HG02981 (cell line): ENCODE measurements around the gene PHKB.

Source experiments
- ATAC-seq: cut with Tn5 transposase; IDR thresholded peaks from one replicate; pipeline ENCODE4 v1.9.1; 2021; ENCODE audit warnings: mild to moderate bottlenecking, moderate library complexity; ENCODE audit not compliant: unreplicated experiment

Gene PHKB

DNA sequence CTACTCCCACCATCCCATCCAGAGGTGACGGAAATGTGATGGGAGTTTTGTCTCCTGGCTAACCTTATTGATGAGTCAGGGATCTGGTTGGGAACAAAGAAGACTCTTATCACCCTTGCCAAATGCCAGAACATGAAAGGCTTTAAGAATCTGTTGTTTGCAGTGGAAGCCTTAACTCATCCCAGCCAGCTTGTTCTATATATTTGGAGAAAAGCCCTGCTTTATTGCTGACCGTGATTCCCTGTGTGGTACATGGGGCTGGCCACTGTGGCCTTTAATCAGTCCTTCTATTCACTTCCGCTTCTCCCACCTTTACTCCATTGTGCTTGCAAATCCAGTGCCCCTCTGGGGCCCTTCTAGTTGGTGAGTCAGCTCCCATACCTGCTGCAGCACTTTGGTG is 156.6 kb downstream of the PHKB start:
- no peak for ATAC-seq

GRCh38 chr16:47622451-47623176 is 161.5 kb downstream of the PHKB start:
- no peak for ATAC-seq

DNA sequence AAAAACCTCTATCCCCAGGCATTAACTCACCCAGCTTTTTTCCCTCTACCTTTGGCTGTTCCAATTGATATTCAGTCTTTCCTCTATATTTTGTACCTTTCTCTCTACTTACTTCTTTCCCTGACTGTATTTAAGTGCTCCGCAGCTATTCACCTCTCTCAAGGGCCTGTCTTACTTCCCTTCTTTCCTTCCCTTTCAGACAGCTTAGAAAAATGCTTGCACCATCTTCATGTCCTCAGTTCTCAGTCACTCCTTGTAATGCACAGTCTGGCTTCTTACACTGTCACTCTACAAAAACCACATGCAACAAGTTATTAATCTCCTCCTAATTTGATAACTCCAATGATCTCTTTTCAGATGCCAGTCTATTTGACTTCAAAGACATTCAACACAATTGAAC is 163.4 kb downstream of the PHKB start:
- ATAC-seq: no peak

DNA sequence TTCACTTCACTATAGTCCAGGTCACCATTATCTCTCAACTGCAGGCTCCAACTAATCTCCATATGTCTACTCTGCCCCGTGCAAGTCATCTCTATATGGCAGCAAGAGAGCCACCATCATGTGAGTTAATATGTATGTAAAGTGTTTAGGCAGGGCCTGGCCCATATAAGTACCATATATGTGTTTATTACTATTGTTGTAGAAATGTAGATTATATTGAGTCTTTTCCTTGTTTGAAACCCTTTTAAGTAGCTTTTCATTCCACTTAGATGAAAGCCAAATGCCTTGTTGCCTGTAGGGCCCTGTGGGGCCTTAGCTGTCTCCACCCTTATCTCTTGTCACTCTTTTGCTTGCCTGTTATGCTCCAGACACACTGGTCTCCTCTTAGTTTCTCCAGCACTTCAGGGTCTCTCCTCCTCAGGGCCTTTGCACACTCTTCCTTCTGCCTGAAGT is 164.0 kb downstream of the PHKB start:
- ATAC-seq: no peak

- ATAC-seq: no peak
Observed at GRCh38 chr16:47626246-47626645, 165.1 kb downstream of the PHKB start.

GRCh38 chr16:47627085-47627639 is 166.0 kb downstream of the PHKB start:
- no peak for ATAC-seq

DNA sequence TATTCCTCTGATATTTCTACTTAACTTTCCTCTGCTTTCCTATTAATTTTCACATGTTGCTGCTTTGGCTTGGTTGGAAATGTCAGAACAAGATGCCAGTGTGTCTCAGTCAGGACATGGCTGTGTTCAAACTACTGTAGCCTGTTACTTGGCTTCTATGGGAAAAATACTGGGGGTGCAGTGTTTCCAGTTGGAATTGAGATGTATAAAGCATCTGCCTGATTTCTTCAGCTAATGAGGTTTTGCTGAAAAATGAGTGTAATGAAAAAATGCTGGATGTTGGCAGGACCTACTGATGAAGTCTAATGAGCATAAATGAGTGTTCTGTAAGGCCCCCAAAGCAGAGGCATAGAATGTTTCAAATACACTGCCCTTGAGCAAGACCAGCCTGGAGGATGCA is 166.6 kb downstream of the PHKB start:
- ATAC-seq: no peak

DNA sequence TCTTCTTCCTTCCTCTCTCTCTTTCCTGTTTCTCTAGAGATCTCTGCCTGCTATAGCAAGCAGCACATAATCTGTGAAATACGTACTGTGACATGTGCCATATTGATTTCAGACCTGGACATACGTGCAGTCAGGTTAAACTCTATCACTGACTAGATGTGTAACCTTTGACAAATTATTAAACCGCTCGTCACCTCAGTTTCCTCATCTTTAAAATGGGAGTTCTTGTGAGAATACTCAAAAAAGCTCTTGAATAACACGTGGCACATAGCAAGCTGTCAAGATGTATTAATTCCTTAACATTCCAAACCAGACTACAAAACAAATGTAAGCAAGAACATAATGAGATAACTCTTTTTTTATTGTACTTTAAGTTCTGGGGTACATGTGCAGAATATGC is 170.0 kb downstream of the PHKB start:
- ATAC-seq: no peak

DNA sequence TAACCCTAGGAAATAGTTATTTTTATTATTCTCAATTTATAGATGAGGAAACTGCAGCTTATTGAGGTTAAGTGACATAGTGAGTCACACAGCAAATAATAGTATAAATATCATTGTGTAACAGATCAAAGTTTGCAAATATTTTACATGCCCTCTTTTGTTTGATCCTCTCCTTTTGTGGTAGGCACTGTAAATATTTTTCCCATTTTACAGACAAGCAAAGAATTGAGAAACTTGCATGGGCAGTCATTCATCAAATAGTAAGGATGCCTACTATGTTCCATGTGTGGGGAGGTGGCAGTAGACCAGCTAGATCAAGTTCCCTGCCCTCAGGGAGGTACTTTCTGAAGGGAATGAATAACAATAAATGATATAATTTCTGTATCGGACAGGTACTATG is 173.0 kb downstream of the PHKB start:
- ATAC-seq: no peak

DNA sequence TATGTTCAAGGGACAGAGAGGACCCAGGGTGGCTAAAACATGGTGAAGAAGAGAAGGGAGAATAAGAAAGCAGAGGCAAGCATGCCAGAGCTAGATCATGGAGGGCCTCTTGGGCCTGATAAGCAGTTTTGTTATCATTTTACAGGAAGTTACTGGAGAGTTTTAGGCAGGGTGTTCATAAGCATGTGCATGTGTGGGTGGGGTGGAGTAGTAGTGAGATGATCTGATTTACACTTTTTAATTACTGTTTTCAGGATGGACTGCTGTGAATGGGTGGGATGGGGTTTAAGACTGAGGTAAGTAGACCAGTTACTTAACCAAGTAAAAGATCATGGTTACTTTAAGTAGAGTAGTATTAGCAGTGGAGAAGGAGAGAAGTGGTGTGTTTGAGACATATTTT is 173.6 kb downstream of the PHKB start:
- no peak for ATAC-seq

DNA sequence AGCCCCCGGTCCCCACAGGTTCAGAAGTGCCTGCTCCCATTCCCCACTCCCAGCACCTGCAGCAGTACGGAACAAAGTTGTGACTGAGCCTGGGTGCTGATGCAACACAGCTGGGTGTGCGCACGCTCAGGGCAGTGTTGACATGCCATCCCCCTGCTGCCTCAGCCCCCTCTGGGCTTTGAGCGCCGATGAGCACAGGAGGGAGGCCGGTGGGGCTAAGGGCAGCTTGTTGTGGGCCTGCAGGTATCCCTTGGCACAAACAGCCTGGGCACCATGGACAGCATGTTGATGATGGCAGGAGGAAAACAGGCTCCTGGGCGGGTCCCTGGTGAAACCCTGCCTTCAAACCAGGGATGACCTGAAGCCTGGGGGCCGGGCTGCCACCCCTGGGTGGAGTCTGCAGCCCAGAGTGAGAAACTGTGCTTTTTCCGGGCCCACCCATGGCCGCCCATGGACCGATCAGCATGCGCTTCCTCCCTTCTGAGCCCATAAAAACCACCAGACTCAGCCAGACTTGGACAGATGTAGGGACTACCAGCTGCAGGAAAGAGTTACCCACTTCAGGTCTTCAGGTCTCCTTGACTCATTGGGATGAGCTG is 175.5 kb downstream of the PHKB start:
- ATAC-seq: no peak

GRCh38 chr16:47638175-47638574 is 177.0 kb downstream of the PHKB start:
- ATAC-seq: no peak

DNA sequence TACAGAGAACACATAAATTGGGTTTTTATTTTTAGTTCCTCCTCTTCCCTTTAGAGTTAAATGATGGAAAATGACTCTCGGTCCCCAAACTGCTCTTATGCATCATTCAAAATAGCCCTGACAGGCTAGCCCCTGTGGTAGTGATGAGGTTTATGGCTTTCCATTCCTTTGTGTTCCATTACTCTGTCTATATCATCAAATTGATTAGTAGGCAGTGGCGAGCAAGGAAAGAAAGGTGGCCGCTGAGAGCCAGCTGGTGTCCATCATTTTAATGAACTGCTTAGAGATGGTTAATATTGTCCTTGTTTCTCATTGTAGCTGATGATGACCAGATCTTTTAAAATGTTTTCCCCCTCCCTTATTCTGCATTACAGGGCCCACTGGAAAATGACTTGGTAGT is 179.5 kb downstream of the PHKB start:
- ATAC-seq: no peak

DNA sequence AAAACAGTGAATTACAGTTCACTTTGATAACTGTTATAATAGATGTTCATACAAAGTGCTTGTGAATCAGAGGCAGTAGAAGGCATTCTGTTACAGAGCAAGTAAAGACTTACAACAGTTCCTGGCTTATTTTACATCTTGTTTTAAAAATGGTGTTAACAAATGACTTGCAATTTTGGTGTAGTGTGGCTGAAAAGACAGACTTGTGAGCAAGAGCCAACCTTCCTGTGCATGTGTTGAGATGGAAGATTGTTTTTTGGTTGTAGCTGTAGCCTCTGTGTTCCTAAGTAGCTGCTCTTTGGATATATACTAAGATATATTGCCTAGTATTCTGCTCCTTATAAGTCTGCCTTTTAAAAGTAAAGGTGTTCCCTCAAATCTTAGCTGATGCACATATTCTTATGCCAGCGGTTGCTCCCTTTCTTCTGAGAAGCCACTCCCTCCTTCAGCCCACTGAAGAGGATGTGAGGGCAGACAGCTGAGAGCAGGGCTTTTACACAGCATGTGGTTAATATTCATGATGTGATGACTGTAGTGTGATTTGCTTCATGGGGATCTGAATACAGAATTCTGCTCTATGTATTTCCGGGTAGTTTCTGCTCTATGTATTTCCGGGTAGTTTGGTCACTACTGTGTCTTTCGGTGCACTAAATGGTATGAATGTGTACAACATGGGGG is 182.3 kb downstream of the PHKB start:
- ATAC-seq: no peak

DNA sequence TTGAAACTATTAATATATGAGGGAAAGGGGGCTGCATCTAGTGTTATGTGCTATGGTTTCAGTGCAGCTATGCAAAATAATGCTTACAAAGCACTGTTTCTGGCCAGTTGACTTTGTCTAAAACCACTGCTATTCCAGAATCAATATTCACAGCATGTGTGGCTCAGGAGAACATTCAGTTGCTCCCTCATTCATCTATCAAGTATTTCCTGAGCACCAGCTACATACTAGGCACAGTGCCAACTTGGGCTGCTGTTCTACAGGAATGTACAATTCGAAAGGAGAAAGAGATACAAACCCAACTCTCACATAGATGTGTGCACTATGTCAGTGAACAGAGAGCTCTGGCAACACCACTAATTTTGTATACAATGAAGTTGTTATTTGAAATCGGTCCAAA is 183.0 kb downstream of the PHKB start:
- ATAC-seq: no peak

DNA sequence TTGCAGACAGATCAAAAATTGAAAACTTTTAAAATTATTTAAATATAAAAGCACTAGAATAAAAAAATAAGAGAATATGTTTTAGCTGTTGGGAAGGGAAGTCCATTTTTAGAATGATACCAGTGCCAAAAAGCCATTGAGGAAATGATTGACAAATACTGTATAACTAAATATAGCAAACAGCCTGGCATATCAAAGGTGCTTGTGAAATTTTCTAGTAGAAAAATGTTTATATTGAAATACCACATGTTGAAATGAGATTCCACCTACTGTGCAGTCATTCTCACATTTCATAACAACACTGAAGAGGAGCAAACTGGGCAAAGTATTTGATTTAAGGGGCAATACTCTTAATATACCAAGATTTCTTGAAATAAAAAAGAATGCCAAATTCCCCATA is 183.5 kb downstream of the PHKB start:
- ATAC-seq: no peak

DNA sequence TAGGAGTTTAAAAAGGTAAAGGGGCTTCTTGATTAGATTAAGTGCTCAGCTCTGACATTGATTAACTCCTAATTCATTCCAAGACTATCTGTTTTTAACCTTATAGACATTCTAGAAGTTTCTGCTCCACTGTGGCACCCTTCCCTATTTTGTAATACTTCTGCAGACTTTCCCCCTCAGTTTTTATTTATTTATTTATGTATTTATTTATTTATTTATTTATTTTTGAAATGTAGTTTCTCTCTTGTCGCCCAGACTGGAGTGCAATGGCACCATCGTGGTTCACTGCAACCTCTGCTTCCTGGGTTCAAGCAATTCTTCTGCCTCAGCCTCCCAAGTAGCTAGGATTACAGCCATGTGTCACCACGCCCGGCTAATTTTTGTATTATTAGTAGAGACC is 185.8 kb downstream of the PHKB start:
- no peak for ATAC-seq

DNA sequence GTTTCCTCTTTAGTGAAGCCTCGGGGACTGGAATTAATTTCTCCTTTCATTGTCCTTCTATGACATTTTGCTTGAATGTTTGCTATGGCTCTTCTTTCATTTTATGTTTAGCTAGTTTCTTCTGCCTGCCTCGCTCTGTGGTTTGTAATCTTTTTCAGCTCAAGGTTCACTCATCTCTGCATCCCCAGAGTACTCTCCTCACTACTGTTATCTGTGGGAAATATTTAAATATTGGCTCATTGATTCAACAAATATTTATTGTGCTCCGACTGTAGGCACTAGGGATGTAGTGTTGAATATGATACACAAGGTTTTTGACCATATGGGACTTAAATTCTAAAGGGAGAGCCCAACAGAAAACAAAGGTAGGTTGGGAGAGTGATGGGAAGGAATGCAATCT is 195.9 kb downstream of the PHKB start:
- ATAC-seq: no peak

DNA sequence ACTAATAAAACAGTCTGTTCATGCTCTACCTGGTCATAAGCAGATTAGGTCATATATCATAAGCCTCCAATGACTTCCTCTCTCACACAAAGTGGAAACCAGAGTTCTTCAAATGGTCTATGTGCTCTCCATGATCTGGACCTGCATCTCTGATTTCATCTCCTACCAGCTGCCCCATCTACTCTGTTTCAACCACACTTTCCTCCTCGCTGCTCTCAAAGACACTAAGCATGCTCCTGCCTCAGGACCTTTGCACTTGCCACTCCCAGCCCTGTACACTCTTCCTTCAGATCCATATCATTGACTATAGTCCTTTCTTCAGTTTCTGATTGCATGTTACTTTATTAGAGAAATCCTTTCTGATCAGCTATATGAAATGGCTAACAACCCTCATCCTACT is 196.8 kb downstream of the PHKB start:
- no peak for ATAC-seq

DNA sequence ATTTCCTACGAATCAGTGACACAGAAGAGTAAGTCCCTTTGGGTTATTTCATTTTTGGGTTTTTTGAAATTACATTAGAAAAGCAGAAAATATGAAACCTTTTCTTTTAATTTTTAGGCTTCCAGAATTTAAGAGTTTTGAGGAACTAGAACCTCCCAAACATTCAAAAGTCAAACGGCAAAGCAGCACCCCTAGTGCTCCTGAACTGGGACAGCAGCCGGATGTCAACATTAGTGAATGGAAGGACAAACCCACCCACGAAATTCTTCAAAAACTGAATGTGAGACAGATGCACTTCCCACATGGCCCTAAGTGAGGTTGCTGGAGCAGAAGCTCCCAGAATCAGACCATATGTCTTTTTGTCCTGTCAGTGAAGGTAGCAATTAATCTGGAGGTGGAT is 199.4 kb downstream of the PHKB start:
- ATAC-seq: no peak

DNA sequence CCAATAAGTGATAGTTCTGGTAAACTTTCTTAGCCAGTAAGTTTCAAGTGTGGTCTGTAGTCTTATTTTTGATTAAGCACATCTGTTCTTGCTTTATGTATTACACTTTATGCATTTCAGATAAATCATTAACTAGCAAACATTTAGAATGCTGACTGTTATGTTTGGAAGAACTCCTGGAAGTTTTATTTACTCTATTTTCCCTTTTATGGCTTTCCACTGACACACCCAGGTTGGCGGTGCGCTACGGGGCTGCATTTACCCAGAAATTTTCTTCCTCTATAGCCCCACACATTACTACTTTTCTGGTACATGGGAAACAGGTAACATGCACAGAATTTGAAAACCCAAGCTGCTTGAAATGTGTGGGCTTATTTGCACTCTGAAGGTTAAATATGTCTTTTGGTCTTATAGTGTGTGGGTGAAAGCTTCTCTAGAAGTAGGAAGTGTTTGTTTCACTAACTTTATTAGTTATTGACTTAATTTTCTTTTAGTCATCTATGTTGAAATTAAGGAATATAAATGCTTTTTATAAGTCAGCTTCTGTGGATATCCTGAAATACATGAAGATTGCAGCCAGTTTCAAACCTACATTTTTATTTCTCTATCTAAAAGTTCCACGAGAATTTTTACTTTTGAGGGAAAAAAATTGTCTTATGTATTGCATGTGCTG is 203.7 kb downstream of the PHKB start:
- ATAC-seq: no peak
